GM23338 (cell line): ENCODE results near the gene HAGH. TPM values are rescaled to one million over a fixed set of nuclear protein-coding genes. Genes with fewer than 3 reads are reported as not detected.

ENCODE experiments used
- ATAC-seq: fragments of 200-7000 bp; cut with Tn5 transposase; 3 replicates; pipeline ENCODE4 v1.9.1; 2020
- DNase-seq: peaks from one replicate; pipeline ENCODE4 v3.0.0-alpha.2; 2015; ENCODE audit warnings: low spot score
- H2AFZ ChIP-seq: fragments of 200-600 bp; sonication (generic); 2 replicates; pipeline ENCODE4 v1.8.0; 2016; ENCODE audit warnings: antibody characterized with exemption, mild to moderate bottlenecking, moderate library complexity
- H3F3A ChIP-seq: fragments of 200-600 bp; sonication (generic); replicated peaks from 2 replicates; pipeline ENCODE4 v1.8.0; 2017; ENCODE audit warnings: antibody characterized with exemption, mixed run types, low read depth
- H3K27ac ChIP-seq: fragments of 200-600 bp; sonication (generic); 2 replicates; pipeline ENCODE4 v1.6.1; 2016; ENCODE audit warnings: low read depth
- H3K27me3 ChIP-seq: fragments of 200-600 bp; sonication (generic); 2 replicates; pipeline ENCODE4 v1.8.0; 2016; ENCODE audit warnings: mild to moderate bottlenecking, mixed run types, moderate library complexity; ENCODE audit not compliant: insufficient read depth
- H3K36me3 ChIP-seq: fragments of 200-600 bp; sonication (generic); 2 replicates; pipeline ENCODE4 v1.8.0; 2016; ENCODE audit warnings: mild to moderate bottlenecking; ENCODE audit not compliant: insufficient read depth
- H3K4me1 ChIP-seq: fragments of 200-600 bp; sonication (generic); 2 replicates; pipeline ENCODE4 v1.8.0; 2016; ENCODE audit warnings: mild to moderate bottlenecking, moderate library complexity; ENCODE audit not compliant: insufficient read depth
- H3K4me2 ChIP-seq: fragments of 200-600 bp; sonication (generic); 2 replicates; pipeline ENCODE4 v1.7.1; 2017; ENCODE audit warnings: mixed run types
- H3K4me3 ChIP-seq: fragments of 200-600 bp; sonication (generic); 2 replicates; pipeline ENCODE4 v1.6.1; 2016; ENCODE audit warnings: mixed run types
- H3K79me2 ChIP-seq: fragments of 200-600 bp; sonication (generic); replicated peaks from 2 replicates; pipeline ENCODE4 v1.8.0; 2017; ENCODE audit warnings: mild to moderate bottlenecking; ENCODE audit not compliant: insufficient read depth
- H3K9me2 ChIP-seq: fragments of 200-600 bp; sonication (generic); 2 replicates; pipeline ENCODE4 v1.8.0; 2017; ENCODE audit not compliant: insufficient read depth
- H4K20me1 ChIP-seq: fragments of 200-600 bp; sonication (generic); replicated peaks from 2 replicates; pipeline ENCODE4 v1.8.0; 2017; ENCODE audit warnings: mild to moderate bottlenecking; ENCODE audit not compliant: insufficient read depth
- H3K27ac Mint-ChIP-seq: 2 replicates; pipeline ENCODE4 v1.8.0; 2020; ENCODE audit warnings: inconsistent platforms, mild to moderate bottlenecking, moderate library complexity, mixed read lengths
- H3K27me3 Mint-ChIP-seq: 3 replicates; pipeline ENCODE4 v1.8.0; 2022; ENCODE audit warnings: low read depth, mild to moderate bottlenecking, moderate library complexity, mixed read lengths, inconsistent platforms; ENCODE audit not compliant: insufficient read depth, poor library complexity
- H3K36me3 Mint-ChIP-seq: 3 replicates; pipeline ENCODE4 v1.8.0; 2021; ENCODE audit warnings: low read depth, mild to moderate bottlenecking, inconsistent platforms, moderate library complexity, mixed read lengths
- H3K4me1 Mint-ChIP-seq: 3 replicates; pipeline ENCODE4 v1.8.0; 2020; ENCODE audit warnings: mild to moderate bottlenecking, inconsistent platforms, mixed read lengths
- H3K4me3 Mint-ChIP-seq: 3 replicates; pipeline ENCODE4 v1.8.0; 2021; ENCODE audit warnings: moderate library complexity, mild to moderate bottlenecking, inconsistent platforms, mixed read lengths
- H3K9me3 Mint-ChIP-seq: 3 replicates; pipeline ENCODE4 v1.8.0; 2020; ENCODE audit warnings: moderate library complexity, mild to moderate bottlenecking, inconsistent platforms, mixed read lengths
- CREB1 ChIP-seq: fragments of 250-450 bp; sonication (Bioruptor Pico); IDR thresholded peaks from 2 replicates; pipeline ENCODE4 v1.5.0; 2020; ENCODE audit warnings: low read depth, mild to moderate bottlenecking, moderate library complexity
- JUNB ChIP-seq: IDR thresholded peaks from one replicate; pipeline ENCODE4 v1.6.1; 2016; ENCODE audit warnings: antibody characterized with exemption; ENCODE audit not compliant: unreplicated experiment
- POLR2AphosphoS5 ChIP-seq: IDR thresholded peaks from 2 replicates; pipeline ENCODE4 v1.6.1; 2016; ENCODE audit warnings: antibody characterized with exemption, low read depth
- ZNF114 ChIP-seq: fragments of 250-450 bp; sonication (Bioruptor Pico); IDR thresholded peaks from 2 replicates; pipeline ENCODE4 v1.5.0; 2020; ENCODE audit warnings: mild to moderate bottlenecking, moderate library complexity
- polyA plus RNA-seq: library from polyadenylated mRNA; unstranded; fragments of >200 nt; fragmentation: Nextera tagmentation; extraction: Ambion mirVana; gene quantifications from 2 replicates; pipeline ENCODE4 v1.2.1, GENCODE V29; 2016
- total RNA-seq: library from RNA; depleted of rRNA; stranded (reverse); fragments of >200 nt; shearing (Covaris generic); gene quantifications from 2 replicates; pipeline ENCODE4 v1.2.3, GENCODE V29; 2014
- TF ChIP-seq, protein P1 (sequence below), 2 experiments: fragments of 200-600 bp in 1 of 2; sonication (generic) in 1 of 2; conservative IDR thresholded peaks; 2 replicates each; pipeline versions ENCODE4 v1.5.1 to v1.6.1; 2016 to 2017; ENCODE audit warnings: antibody characterized with exemption in 2 of 2, low read depth in 2 of 2, mild to moderate bottlenecking in 2 of 2, moderate library complexity in 1 of 2

Gene HAGH
- total and polyA plus RNA-seq, 2 experiments from 2014 or later, result 24.7 to 28.9 TPM

- H3K27me3 Mint-ChIP-seq, result peaks cover 27% of the 10 kb centered on the region
- no peaks in the 10 kb centered on the region for H3K27me3 ChIP-seq
- peaks cover 14% of the 10 kb centered on the region; the same call in 1 of the 2 replicates for H3F3A ChIP-seq
- H3K4me1 ChIP-seq, result peaks cover 4% of the 10 kb centered on the region
- peak; percentile 24 for ATAC-seq
- H3K9me2 ChIP-seq, result no peaks in the 10 kb centered on the region
- TF ChIP-seq POLR2AphosphoS5 (peak; percentile 35), CREB1 (CRISPR knock-in tag) (0 out of 2 replicates have a peak, but pooled peaks have one; percentile 13), ZNF114 (no peak)
- H3K4me1 Mint-ChIP-seq, result peaks cover 8% of the 10 kb centered on the region
- H4K20me1 ChIP-seq, result no peaks in the 10 kb centered on the region; the same call in 1 of the 2 replicates
- H2AFZ ChIP-seq, result no peak overlapping the region
- no peaks in the 10 kb centered on the region for H3K36me3 ChIP-seq
- peak overlapping the region; percentile 96 for H3K4me2 ChIP-seq
- peak overlapping the region; percentile 97 for H3K4me3 ChIP-seq
- H3K9me3 Mint-ChIP-seq, result peaks cover 4% of the 10 kb centered on the region; the same call in 1 of the 3 replicates
- DNase-seq, result peak; percentile 76
- H3K36me3 Mint-ChIP-seq, result peaks cover 21% of the 10 kb centered on the region
- H3K4me3 Mint-ChIP-seq, result peak overlapping the region; percentile 99
- H3K27ac ChIP-seq, result no peak overlapping the region
- peaks cover 15% of the 10 kb centered on the region for H3K79me2 ChIP-seq
- peak overlapping the region; percentile 90 for H3K27ac Mint-ChIP-seq
These were observed 56.1 kb downstream of the HAGH start for GRCh38 chr16:1770328-1771187.

DNA sequence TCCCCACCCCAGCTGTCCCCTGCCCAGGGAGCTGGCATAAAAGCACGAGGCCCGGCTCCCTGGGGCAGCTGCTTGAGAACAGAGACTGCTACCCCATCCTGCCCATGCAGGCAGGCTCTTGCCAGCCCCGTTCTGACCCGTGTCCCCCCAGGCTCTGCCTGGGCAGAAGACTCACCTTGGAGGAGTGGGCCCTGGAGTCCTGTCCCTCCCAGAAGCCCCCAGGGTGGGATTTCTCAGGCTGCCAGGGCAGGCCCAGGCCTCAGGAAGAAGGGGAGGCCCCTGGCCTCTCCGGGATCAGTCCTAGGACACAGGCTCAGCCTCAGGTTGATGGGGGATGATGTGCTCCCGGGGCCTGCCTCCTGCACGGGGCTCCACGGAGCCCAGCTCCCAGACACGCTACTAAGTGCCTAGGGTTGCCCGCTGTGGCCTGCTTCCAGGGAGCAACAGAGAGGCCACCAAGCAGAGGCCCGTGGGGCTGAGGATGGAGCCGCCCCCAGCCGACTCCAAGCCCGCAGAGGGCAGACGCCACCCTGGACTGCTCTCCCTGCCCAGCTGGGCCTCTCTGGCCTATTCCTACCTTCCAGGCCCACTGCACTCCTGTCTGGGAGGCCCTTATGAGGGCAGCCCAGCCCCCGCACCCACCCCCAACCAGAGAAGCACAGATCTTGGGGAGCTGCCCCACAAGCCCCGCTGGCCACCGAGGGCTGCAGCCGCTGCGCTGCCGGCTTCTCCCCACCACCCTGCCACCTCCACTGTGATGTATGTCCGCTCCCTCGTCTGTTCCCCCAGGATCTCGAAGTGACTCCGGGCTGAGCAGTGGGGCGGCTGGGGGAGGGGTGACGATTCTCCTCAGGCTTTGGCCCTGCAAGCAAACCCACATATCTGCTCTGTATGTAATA is 57.0 kb downstream of the HAGH start:
- Histone ChIP-seq H3K27ac (no peak overlapping the region), H2AFZ (no peak overlapping the region), H4K20me1 (no peaks in the 10 kb centered on the region; the same call in 1 of the 2 replicates), H3K27me3 (no peaks in the 10 kb centered on the region), H3K4me2 (peak overlapping the region; percentile 96), H3K4me1 (peaks cover 4% of the 10 kb centered on the region), H3K79me2 (peaks cover 10% of the 10 kb centered on the region), H3F3A (peaks cover 14% of the 10 kb centered on the region; the same call in 1 of the 2 replicates), H3K9me2 (no peaks in the 10 kb centered on the region), H3K36me3 (no peaks in the 10 kb centered on the region), H3K4me3 (peak overlapping the region; percentile 97)
- Mint-ChIP-seq H3K36me3 (peaks cover 23% of the 10 kb centered on the region), H3K27me3 (peaks cover 27% of the 10 kb centered on the region), H3K27ac (peak overlapping the region; percentile 47; the same call in 1 of the 2 replicates), H3K9me3 (peaks cover 4% of the 10 kb centered on the region; the same call in 1 of the 3 replicates), H3K4me3 (peak overlapping the region; percentile 99), H3K4me1 (peaks cover 8% of the 10 kb centered on the region)
- DNase-seq, result no peak
- no peak for ATAC-seq
- TF ChIP-seq CREB1 (CRISPR knock-in tag) (no peak), POLR2AphosphoS5 (peak; percentile 22)

- Mint-ChIP-seq H3K36me3 (peaks cover 23% of the 10 kb centered on the region), H3K27ac (no peak overlapping the region), H3K4me1 (peaks cover 8% of the 10 kb centered on the region), H3K9me3 (peaks cover 4% of the 10 kb centered on the region; the same call in 1 of the 3 replicates), H3K27me3 (peaks cover 26% of the 10 kb centered on the region), H3K4me3 (no peak overlapping the region)
- no peak overlapping the region for H3K27ac ChIP-seq
- ATAC-seq, result no peak
- no peaks in the 10 kb centered on the region for H3K27me3 ChIP-seq
- no peak overlapping the region for H2AFZ ChIP-seq
- H3K36me3 ChIP-seq, result no peaks in the 10 kb centered on the region
- peaks cover 4% of the 10 kb centered on the region for H3K4me1 ChIP-seq
- H3K4me3 ChIP-seq, result no peak overlapping the region
- peaks cover 13% of the 10 kb centered on the region; the same call in 1 of the 2 replicates for H3F3A ChIP-seq
- H3K4me2 ChIP-seq, result no peak overlapping the region
- no peaks in the 10 kb centered on the region for H3K9me2 ChIP-seq
- H4K20me1 ChIP-seq, result no peaks in the 10 kb centered on the region; the same call in 1 of the 2 replicates
- no peak for DNase-seq
- H3K79me2 ChIP-seq, result peaks cover 5% of the 10 kb centered on the region
- TF ChIP-seq JUNB (no peak), ZNF114 (no peak), CREB1 (CRISPR knock-in tag) (no peak), POLR2AphosphoS5 (no peak)
- TF ChIP-seq, protein P1, sequence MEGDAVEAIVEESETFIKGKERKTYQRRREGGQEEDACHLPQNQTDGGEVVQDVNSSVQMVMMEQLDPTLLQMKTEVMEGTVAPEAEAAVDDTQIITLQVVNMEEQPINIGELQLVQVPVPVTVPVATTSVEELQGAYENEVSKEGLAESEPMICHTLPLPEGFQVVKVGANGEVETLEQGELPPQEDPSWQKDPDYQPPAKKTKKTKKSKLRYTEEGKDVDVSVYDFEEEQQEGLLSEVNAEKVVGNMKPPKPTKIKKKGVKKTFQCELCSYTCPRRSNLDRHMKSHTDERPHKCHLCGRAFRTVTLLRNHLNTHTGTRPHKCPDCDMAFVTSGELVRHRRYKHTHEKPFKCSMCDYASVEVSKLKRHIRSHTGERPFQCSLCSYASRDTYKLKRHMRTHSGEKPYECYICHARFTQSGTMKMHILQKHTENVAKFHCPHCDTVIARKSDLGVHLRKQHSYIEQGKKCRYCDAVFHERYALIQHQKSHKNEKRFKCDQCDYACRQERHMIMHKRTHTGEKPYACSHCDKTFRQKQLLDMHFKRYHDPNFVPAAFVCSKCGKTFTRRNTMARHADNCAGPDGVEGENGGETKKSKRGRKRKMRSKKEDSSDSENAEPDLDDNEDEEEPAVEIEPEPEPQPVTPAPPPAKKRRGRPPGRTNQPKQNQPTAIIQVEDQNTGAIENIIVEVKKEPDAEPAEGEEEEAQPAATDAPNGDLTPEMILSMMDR (conservative IDR thresholded peaks at IDR 0.05; ENCODE audit: low read depth in 2 of 2), result no peak
These were observed 57.7 kb downstream of the HAGH start for GRCh38 chr16:1768767-1769401.
